ENCODE results near the gene PRELID1.
"Not testable (repeated sequence)": the region's sequence is repeated elsewhere in the genome, so short reads cannot be mapped to it uniquely, and the experiment has no call there.

Gene PRELID1

GRCh38 chr5:177336603-177337494 is 33.2 kb downstream of the PRELID1 start:
- DNase-seq = no peak

GRCh38 chr5:177338251-177339106 is 34.9 kb downstream of the PRELID1 start:
- no peak for DNase-seq

GRCh38 chr5:177339107-177339638 is 35.6 kb downstream of the PRELID1 start:
- no peak for DNase-seq

GRCh38 chr5:177343000-177343399 is 39.4 kb downstream of the PRELID1 start:
- not testable (repeated sequence) for DNase-seq

- DNase-seq = no peak
Observed at GRCh38 chr5:177343777-177344176, 40.2 kb downstream of the PRELID1 start.

GRCh38 chr5:177344891-177345290 is 41.3 kb downstream of the PRELID1 start:
- no peak for DNase-seq

GRCh38 chr5:177346820-177347219 is 43.2 kb downstream of the PRELID1 start:
- no peak for DNase-seq

- no peak for DNase-seq
Observed at GRCh38 chr5:177347699-177348098, 44.1 kb downstream of the PRELID1 start.

GRCh38 chr5:177349362-177349647 is 45.7 kb downstream of the PRELID1 start:
- DNase-seq = no peak

- no peak for DNase-seq
Observed at GRCh38 chr5:177349762-177350161, 46.2 kb downstream of the PRELID1 start.

- DNase-seq = no peak
Observed at GRCh38 chr5:177350776-177351391, 47.3 kb downstream of the PRELID1 start.

- peak; percentile 83 for DNase-seq
Observed at GRCh38 chr5:177351392-177352329, 48.1 kb downstream of the PRELID1 start, which contains the start of gene LMAN2. TSS of gene LMAN2 (minus strand) at chr5:177351668. CDS start at chr5:177351647, 21 bp downstream.

- DNase-seq = no peak
Observed at GRCh38 chr5:177353093-177353492, 49.5 kb downstream of the PRELID1 start.

- DNase-seq = no peak
Observed at GRCh38 chr5:177354256-177354655, 50.7 kb downstream of the PRELID1 start.

- DNase-seq = no peak
Observed at GRCh38 chr5:177354711-177355110, 51.1 kb downstream of the PRELID1 start.

- DNase-seq = no peak
Observed at GRCh38 chr5:177355162-177355867, 51.7 kb downstream of the PRELID1 start.

- DNase-seq = no peak
Observed at GRCh38 chr5:177355868-177356168, 52.2 kb downstream of the PRELID1 start.
